NCI-H2196 treated with DMSO at 0.1 percent for 48 hours (cell line): ENCODE measurements around the gene ZNF536.
"Not testable (repeated sequence)": the region's sequence is repeated elsewhere in the genome, so short reads cannot be mapped to it uniquely, and the experiment has no call there.

ENCODE experiments used
- DNase-seq: peaks from one replicate; lab custom pipeline; 2025; ENCODE audit not compliant: unreplicated experiment; lab: John Stamatoyannopoulos, UW

ZNF536 gene

DNA sequence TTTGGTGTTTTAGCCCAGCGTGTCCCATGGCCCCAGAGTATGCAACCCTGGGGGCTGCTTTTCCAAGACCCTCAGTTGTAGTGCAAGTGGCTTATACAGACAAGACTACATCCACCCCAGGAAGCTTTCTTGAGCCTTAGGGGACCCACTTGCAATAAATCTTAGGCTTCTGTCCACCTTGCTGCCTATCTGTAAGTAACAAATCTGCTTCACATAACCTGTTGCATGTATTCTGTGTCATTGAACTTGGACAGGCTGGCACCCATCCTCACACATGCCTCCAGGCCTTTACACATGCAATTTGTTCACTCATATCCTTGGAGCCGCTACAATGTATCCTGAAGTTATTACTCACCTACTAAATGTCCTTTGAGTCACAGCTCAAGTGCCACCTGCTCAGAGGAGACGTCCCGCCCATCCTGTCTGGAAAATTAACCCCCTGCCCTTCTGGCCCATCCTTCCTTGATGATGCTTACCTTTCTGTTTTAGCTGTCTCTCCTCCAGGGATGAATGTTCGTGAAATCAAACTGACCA, 101.2 kb downstream of the ZNF536 start:
- no peak for DNase-seq

DNA sequence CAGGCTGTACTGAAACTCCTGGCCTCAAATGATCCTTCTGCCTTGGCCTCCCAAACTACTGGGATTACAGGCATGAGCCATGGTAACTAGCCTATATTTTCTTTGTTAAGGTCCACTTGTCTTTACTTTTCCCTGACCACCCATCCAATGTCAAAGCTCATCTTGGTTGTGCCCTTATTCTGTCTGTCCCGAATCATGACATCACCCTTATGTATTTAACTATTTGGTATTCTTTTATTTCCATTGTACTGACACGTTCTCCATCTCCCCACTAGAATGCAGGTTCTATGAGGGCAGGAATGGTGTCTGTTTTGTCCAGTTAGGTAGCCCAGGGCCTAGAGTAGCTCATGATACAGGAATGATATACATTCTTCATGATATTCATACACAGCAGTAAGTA, 104.8 kb downstream of the ZNF536 start:
- no peak for DNase-seq

GRCh38 chr19:30479231-30479630, 107.0 kb downstream of the ZNF536 start:
- no peak for DNase-seq

- DNase-seq: no peak
These were observed 107.9 kb downstream of the ZNF536 start for GRCh38 chr19:30480097-30480496.

GRCh38 chr19:30481063-30481462, 108.9 kb downstream of the ZNF536 start:
- DNase-seq: no peak

GRCh38 chr19:30481823-30482222, 109.6 kb downstream of the ZNF536 start:
- no peak for DNase-seq

DNA sequence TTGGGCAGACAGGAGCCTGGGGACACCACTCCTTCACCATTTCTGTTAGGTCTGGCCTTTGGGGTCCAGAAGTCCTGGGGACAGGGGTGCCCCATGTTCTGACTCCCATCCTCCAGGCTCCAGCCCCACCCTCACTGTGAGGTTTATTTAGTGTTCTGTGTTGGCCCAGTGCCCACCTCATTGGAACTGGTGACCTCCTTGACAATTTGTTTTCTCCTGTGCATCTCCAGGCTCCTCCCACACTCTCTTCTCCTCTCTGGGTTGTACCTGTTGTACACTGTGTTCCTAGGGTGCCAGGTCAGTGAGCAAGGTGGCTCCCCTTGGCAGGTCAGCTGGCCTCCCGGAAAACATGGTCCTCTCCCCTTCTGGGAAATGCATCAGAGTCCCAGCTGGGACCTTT, 110.8 kb downstream of the ZNF536 start:
- no peak for DNase-seq

DNA sequence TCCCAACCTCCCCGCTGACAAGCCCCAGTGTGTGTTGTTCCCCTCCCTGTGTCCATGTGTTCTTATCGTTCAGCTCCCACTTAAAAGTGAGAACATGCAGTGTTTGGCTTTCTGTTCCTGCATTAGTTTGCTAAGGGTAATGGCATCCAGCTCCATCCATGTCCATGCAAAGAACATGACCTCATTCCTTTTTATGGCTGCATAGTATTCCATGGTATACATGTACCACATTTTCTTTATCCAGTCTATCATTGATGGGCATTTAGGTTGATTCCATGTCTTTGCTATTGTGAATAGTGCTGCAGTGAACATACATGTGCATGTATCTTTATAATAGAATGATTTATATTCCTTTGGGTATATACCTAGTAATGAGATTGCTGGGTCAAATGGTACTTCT, 114.1 kb downstream of the ZNF536 start:
- DNase-seq: not testable (repeated sequence)

- DNase-seq: no peak
These were observed 115.0 kb downstream of the ZNF536 start for GRCh38 chr19:30487178-30487577.

GRCh38 chr19:30488191-30488590, 116.0 kb downstream of the ZNF536 start:
- DNase-seq: no peak

DNA sequence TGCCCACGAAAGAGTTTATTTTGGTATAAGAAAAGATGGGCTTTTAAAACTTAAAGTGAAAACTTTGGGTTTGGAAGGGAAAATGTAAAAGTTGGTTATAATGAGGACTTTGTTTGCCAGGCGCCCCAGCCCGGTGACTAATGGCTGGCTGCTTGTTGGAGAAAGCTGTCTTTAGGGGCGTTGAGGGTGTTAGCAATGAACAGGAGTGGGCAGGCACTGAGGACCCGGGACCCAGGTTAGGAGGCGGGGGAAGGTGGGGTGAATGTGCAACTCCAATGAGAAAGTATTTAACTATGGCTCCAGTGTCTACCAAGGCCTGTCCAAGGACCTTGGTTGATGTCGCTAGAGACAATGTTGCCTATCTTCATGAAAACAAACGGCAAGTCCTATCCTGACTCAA, 118.6 kb downstream of the ZNF536 start:
- DNase-seq: no peak

DNA sequence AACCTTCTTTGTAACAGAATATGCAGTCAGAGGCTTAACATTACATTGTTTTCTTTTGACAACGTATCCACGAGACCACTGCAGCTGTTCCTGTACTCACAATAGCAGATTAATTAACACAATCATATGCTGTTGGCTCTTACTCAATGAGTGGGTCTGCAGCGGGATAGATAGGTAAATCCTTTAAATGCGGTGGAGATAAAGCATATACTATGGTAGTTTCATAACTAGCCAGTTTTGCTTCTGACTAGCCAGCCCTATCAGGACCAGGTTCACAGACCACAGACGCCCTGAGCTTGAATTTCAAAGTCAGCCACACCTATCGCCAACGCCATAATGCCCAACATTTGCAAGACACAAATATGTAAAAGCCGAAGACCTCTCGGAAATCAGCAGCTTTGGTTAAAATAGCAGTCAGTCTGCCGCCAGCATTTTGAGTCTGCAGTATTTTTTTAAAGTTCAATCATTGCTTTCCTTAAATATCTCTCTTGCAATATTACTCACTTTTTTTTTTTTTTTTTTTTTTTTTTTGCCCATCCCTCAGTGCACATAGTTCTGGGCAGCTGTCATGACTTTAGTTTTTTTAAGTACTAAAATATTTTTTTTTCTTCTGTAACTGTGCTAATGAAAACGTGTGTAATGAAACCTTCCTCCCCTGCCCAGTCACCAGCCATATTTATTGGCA, 120.5 kb downstream of the ZNF536 start:
- no peak for DNase-seq

DNA sequence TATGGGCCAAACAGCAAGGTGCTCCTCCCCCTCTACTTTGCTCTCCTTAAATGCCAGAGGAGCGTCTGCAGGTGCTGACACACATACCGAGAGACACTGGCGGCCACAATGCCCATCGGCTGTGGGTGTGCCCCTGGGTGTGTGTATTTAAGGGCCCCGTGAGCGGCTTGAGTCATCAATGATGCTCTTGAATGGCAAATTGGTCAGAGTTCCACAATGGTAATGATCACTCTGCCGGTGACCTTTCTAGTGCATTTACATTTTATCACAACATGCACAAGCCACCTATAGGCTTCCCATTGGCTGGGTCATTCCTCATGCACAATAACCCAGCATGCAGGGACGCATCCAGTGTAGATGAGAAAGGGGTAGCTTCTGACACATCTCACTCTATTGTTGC, 124.8 kb downstream of the ZNF536 start:
- no peak for DNase-seq

DNA sequence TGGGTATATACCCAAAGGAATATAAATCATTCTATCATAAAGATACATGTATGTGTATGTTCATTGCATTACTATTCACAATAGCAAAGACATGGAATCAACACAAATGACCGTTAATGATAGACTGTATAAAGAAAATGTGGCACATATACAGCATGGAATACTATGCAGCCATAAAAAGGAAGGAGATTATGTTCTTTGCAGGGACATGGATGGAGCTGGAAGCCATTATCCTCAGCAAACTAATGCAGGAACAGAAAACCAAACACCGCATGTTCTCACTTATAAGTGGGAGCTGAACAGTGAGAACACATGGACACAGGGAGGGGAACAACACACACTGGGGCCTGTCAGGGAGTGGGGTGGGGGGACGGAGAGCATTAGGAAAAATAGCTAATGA, 125.9 kb downstream of the ZNF536 start:
- DNase-seq: not testable (repeated sequence)

GRCh38 chr19:30498707-30499106, 126.5 kb downstream of the ZNF536 start:
- no peak for DNase-seq

DNA sequence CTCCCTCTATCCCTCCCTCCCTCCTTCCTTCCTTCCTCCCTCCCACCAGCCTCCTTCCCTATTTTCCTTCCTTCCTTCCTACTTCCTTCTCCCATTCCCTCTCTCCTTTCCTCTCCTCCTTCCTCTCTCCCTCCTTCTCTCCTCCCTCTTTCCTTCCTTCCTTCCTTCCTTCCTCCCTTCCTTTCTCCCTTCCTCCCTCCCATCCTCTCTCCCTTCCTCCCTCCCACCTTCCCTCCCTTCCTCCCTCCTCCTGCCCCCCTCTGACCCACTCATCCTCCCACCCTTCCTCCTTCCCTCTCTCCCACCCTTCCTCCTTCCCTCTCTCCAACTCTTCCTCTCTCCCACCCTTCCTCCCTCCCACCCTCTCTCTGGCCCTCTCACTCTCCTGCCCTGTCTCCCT, 132.1 kb downstream of the ZNF536 start:
- no peak for DNase-seq

DNA sequence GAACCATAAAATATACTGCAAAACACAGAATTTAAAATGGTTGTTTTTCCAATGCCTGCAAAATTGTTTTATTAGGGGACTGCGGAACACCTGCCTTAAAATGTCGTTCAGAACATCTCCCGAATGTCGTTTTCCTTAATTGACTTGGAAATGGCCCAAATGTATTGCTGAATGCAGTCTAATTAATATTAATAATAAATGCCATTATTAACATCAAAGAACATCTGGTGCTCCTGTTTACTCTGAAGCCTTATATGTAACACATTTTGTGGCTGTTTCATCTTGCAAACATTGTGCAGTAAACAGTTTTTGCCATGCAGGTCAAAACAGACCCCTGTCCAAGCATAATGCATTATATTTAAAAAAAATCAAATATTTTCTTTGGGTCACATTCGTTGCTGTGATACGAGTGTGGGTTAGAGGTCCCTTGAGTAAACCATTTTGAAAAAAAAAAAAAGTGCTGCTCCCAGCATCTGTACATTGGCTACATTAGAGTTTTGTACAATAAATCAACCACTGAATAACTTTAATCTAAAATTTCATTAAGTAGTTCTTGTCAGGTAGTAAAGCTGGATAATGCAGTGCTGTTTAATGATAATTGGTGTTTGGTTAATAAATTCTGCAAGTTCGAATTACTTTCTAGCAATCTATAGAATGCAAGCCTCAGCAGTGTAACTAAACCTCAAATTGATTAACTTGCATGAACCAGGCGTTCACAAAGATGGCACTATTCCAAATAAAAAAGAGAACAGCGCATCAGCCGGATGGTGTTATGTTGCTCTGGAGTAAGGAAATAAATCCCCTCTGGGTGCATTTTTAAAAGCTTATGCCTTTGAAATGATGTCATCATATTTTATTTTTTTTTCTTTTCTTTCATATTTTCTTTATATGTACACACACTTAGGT, 140.2 kb downstream of the ZNF536 start:
- DNase-seq: no peak

DNA sequence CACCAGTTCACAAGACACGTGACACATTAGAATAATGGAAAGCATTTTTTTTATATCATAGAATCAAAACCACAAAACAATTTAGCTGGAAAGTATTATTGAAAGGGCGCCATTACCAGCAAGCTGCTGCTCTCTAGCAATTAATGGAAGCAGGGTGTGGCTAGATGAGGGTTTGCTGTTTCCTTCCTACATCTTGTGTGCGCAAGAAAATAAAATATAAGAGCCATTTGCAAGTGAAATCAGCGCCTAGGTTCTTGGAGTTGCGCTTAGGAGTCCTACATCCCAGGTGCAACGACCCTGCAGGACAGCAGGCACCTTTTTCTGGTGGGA, 140.9 kb downstream of the ZNF536 start:
- no peak for DNase-seq

- no peak for DNase-seq
These were observed 143.9 kb downstream of the ZNF536 start for GRCh38 chr19:30516111-30516510.

DNA sequence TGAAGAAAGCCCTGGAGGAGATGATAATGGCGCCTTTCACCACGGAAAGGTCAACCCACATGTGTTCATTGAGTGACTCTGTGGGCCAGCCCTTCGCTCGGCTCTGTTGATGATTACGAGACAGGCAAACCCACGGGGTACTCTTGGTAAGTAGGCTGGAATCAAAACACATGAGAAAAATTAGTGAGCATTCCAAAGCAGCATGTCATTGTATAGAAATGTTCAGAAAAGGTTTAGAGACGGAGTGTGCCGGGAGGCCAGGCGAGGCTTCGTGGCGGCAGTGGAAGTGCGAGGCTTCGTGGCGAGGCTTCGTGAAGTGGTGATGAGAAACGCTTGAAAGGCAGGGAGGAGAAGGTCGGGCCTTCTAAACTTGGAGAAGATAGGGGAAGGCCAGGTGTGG, 144.3 kb downstream of the ZNF536 start:
- no peak for DNase-seq

DNA sequence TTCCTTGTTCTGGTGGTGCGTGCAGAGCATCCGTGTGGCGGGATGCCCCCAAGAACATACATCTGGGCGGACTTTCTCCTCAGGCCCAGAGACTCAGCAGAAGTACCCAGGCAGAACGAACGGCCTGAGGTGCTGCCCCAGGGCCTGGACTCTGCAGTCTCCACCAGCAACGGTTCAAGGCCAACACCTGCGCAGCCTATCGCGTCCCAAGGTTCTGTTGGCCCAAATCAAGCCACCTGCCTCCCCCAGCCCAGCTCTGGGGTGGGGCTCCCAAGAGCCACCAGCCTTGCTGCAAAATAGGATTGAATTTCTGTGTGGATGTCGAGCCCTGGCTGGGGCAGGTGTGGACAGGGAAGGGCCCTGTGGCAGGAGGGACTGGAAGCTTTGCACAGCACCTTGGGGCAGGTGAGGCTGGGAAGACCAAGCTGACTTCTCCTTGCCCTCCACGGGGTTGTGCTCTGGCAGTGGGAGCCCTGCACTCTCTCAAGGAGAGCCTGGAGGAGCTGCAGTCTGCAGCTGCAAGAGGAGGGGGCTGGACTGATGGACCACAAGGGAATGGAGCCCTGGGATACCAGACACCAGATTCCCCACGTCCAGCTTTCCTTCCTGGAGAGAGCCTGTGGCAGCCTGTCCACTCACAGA, 146.9 kb downstream of the ZNF536 start:
- no peak for DNase-seq
